MCF 10A (cell line): ENCODE results near the gene MRPL38. TPM values are rescaled to one million over a fixed set of nuclear protein-coding genes. Genes with fewer than 3 reads are reported as not detected.

ENCODE experiments used
- BruUV-seq: library from RNA; stranded (reverse); fragments of 400-500 nt; replicated peaks from 2 replicates; lab custom pipeline; 2021; lab: Mats Ljungman, UMichigan
- CTCF ChIA-PET: fragments of 300-600 bp; sonication (Branson Sonifier 250); formaldehyde crosslinking; extraction: SDS; loops from one replicate; lab custom pipeline; 2021; ENCODE audit warnings: antibody characterized with exemption, inconsistent platforms; lab: Yijun Ruan, JAX
- POLR2A ChIA-PET: fragments of 300-600, 350-650 bp; sonication (Branson Sonifier 250); formaldehyde crosslinking; extraction: SDS; loops from one replicate; lab custom pipeline; 2020; ENCODE audit warnings: antibody characterized with exemption, inconsistent platforms; lab: Yijun Ruan, JAX
- DNase-seq: peaks from one replicate; pipeline ENCODE4 v3.0.0-alpha.2; 2018; ENCODE audit not compliant: unreplicated experiment
- H3K27ac Mint-ChIP-seq: one replicate; pipeline ENCODE4 v1.8.0; 2022; ENCODE audit warnings: mild to moderate bottlenecking, low read depth, mixed read lengths; ENCODE audit not compliant: unreplicated experiment
- H3K27me3 Mint-ChIP-seq: one replicate; pipeline ENCODE4 v1.8.0; 2022; ENCODE audit warnings: mixed read lengths; ENCODE audit not compliant: insufficient read depth, unreplicated experiment
- H3K36me3 Mint-ChIP-seq: one replicate; pipeline ENCODE4 v1.8.0; 2022; ENCODE audit warnings: mild to moderate bottlenecking, moderate library complexity, mixed read lengths; ENCODE audit not compliant: insufficient read depth, unreplicated experiment
- H3K4me1 Mint-ChIP-seq: one replicate; pipeline ENCODE4 v1.8.0; 2022; ENCODE audit warnings: mixed read lengths; ENCODE audit not compliant: insufficient read depth, unreplicated experiment
- H3K4me3 Mint-ChIP-seq: one replicate; pipeline ENCODE4 v1.8.0; 2022; ENCODE audit warnings: mild to moderate bottlenecking, moderate library complexity, mixed read lengths; ENCODE audit not compliant: unreplicated experiment
- H3K9me3 Mint-ChIP-seq: one replicate; pipeline ENCODE4 v1.8.0; 2022; ENCODE audit warnings: mixed read lengths; ENCODE audit not compliant: unreplicated experiment
- intact Hi-C: fragments of 100-400 bp; cut with micrococcal nuclease; formaldehyde crosslinking; loops from 2 replicates; pipeline ENCODE4 v1.14.1; 2022
- total RNA-seq: library from RNA; stranded (reverse); gene quantifications from 2 replicates; pipeline ENCODE4 v1.2.3, GENCODE V29; 2022
- TF ChIP-seq, protein P1 (sequence below): fragments of 200-600 bp; IDR thresholded peaks from one replicate; pipeline ENCODE4 v1.8.0; 2022; ENCODE audit warnings: antibody characterized with exemption, mild to moderate bottlenecking; ENCODE audit not compliant: unreplicated experiment

The MRPL38 gene
- total RNA-seq, 1 experiment from 2014 or later = 111 TPM

DNA sequence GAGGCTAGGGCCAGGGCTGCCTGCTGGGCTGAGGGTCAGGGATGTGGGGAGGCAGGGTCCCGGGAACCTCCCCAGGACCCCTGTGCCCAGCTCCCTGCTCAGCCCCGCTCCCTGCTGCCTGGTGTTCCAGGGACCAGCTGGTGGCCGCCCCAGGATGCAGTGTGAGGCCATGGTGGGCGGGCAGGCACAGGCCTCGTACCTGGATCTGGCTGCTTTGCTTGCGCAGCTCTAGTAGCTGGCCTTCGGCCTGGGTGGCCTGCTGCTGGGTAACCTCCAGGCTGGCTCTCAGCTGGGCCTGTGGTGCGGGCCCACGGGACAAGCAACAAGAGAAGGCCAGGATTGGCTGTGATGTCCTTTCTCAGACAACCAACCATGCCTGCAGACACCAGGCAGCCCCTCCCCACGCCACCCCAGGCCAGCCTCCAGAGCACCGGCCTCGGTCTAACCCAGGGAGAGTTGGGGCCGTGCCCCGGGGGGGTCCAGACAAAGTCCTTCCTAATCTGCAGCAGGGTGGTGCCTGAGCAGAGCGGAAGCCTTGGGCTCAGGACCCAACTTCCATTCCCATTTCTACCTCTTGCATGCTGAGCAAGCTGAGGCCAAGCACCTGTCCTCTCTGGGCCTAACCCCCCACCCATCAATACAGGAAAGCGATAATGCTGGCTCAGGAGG lies 12.0 kb downstream of the MRPL38 start:
- TF ChIP-seq, protein P1, sequence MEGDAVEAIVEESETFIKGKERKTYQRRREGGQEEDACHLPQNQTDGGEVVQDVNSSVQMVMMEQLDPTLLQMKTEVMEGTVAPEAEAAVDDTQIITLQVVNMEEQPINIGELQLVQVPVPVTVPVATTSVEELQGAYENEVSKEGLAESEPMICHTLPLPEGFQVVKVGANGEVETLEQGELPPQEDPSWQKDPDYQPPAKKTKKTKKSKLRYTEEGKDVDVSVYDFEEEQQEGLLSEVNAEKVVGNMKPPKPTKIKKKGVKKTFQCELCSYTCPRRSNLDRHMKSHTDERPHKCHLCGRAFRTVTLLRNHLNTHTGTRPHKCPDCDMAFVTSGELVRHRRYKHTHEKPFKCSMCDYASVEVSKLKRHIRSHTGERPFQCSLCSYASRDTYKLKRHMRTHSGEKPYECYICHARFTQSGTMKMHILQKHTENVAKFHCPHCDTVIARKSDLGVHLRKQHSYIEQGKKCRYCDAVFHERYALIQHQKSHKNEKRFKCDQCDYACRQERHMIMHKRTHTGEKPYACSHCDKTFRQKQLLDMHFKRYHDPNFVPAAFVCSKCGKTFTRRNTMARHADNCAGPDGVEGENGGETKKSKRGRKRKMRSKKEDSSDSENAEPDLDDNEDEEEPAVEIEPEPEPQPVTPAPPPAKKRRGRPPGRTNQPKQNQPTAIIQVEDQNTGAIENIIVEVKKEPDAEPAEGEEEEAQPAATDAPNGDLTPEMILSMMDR = no peak
- Mint-ChIP-seq H3K27me3 (no peaks in the 10 kb centered on the region), H3K9me3 (no peaks in the 10 kb centered on the region), H3K4me3 (no peak overlapping the region), H3K4me1 (peaks cover 19% of the 10 kb centered on the region), H3K36me3 (peaks cover 21% of the 10 kb centered on the region), H3K27ac (no peak overlapping the region)
- CTCF ChIA-PET = interaction anchor here (0.5 kb wide), 1 partner anchor 96 kb away, joined by 3 read pairs; no protein-coding TSS in a partner anchor
- DNase-seq = no peak
- intact Hi-C loops = no loop called here
- POLR2A ChIA-PET = interaction anchor here (0.6 to 5.0 kb wide), 6 partner anchors 12 to 67 kb away, joined by 3 to 80 read pairs (median 4); partner anchors contain the start of genes MRPL38, TRIM47 and WBP2
- BruUV-seq = no TSS peak

DNA sequence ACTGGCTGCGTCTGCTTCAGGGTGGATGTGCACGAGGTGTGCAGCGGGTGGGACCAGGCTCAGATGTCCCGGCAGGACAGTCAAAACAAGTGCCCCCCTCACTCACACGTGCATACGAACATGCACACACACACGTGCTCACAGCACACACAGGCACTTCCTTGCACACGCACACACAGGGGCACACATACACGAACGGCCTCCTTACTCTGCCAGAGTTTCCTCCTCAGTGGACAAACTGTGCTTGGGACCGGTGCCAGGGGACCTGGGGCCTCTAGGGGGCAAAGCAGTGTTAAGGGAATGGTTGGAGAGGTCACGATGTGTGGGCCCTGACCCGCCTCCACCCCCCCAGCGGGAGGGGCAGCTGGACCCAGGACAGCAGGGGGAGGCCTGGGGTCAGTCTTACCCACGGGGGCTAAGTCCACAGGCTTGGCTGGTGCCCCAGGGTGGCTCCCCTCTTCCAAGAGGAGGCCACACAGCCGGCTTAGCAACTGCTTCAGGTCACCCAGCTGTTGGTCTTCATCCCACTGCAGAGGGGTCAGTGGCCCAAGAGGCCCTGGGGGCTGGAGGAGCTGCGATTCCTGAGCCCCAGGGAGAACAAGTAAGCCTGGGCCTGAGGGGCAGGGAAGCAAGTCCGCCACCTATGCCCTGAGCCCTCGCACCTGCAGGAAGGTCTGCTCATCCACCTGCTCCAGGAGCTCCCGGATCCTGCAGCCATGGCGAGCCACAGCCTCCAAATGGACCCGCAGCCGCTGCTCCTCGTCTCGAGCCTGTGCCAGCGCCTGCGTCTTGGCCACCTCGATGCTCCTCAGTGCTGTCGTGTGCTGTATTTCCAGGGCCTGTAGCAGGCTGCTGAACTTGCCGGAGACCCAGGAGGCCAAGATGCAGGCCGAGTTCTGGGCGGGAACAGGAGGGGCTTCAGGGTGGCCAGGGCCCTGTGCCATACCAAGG lies 12.8 kb downstream of the MRPL38 start:
- Mint-ChIP-seq H3K9me3 (no peaks in the 10 kb centered on the region), H3K36me3 (peaks cover 21% of the 10 kb centered on the region), H3K27ac (no peak overlapping the region), H3K27me3 (no peaks in the 10 kb centered on the region), H3K4me3 (no peak overlapping the region), H3K4me1 (peaks cover 19% of the 10 kb centered on the region)
- intact Hi-C loops = no loop called here
- ChIA-PET POLR2A (interaction anchor here (0.9 to 3.8 kb wide), 3 partner anchors 13 to 37 kb away, joined by 4 to 18 read pairs (median 5); partner anchors contain the start of gene TRIM47), CTCF (interaction anchor here (0.5 kb wide), 1 partner anchor 96 kb away, joined by 3 read pairs; no protein-coding TSS in a partner anchor)
- BruUV-seq = no TSS peak
- DNase-seq = no peak
- TF ChIP-seq, protein P1 = no peak

DNA sequence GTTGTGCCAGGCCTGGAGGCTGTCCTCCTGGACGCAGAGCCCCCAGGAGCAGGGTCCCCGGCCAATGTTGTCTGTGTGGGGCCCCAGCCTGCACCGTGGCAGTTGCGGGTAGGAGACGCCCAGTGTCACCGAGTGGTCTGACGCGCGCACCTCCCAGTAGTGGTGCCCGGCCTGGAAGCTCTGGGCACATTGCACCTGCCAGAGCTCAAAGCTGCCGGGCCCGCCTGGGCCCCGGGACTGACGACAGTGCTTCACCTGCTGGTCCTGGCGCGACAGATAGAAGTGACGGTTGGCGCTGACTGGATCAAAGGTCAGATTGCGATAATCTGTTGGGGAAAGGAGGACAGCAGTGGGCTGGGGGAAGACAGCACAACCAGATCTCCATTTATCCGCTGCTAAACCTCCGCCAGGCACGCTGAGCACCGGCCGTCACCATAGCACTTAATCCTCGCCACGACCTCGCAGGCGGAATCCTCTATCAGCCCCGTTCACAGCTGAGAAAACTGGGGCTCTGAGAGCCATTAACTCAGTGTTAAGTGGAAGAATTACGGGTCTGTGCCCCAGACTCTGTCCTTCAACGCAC lies 13.6 kb downstream of the MRPL38 start:
- Mint-ChIP-seq H3K4me3 (no peak overlapping the region), H3K9me3 (no peaks in the 10 kb centered on the region), H3K27ac (no peak overlapping the region), H3K4me1 (peaks cover 19% of the 10 kb centered on the region), H3K36me3 (peaks cover 21% of the 10 kb centered on the region), H3K27me3 (no peaks in the 10 kb centered on the region)
- intact Hi-C loops = no loop called here
- DNase-seq = no peak
- TF ChIP-seq, protein P1 = no peak
- ChIA-PET POLR2A (interaction anchor here (0.9 to 3.8 kb wide), 2 partner anchors 13 to 37 kb away, joined by 3 to 18 read pairs; partner anchors contain the start of gene TRIM47), CTCF (interaction anchor here (0.7 to 3.4 kb wide), 2 partner anchors 12 to 125 kb away, joined by 4 to 13 read pairs; partner anchors contain the start of gene TRIM47)
- no TSS peak for BruUV-seq
